Smooth muscle cell (in vitro differentiated cells): ENCODE data around the gene AVPR2. TPM values are rescaled to one million over a fixed set of nuclear protein-coding genes. Genes with fewer than 3 reads are reported as not detected.

Experiments
- DNase-seq: peaks from one replicate; lab custom pipeline; 2025; ENCODE audit not compliant: unreplicated experiment; lab: John Stamatoyannopoulos, UW
- H2AFZ ChIP-seq: fragments of 200-600 bp; sonication (generic); 2 replicates; pipeline ENCODE4 v1.6.0; 2016; ENCODE audit warnings: antibody characterized with exemption, low read depth, mild to moderate bottlenecking
- H3F3A ChIP-seq: fragments of 200-600 bp; sonication (generic); 2 replicates; pipeline ENCODE4 v1.6.0; 2017; ENCODE audit warnings: antibody characterized with exemption, low read depth
- H3K27ac ChIP-seq: fragments of 200-600 bp; sonication (generic); 2 replicates; pipeline ENCODE4 v1.5.1; 2016; ENCODE audit warnings: low read depth, mild to moderate bottlenecking
- H3K27me3 ChIP-seq: fragments of 200-600 bp; sonication (generic); 2 replicates; pipeline ENCODE4 v1.6.1; 2016; ENCODE audit warnings: low read depth, mild to moderate bottlenecking
- H3K36me3 ChIP-seq: fragments of 200-600 bp; sonication (generic); 2 replicates; pipeline ENCODE4 v1.5.1; 2016; ENCODE audit warnings: low read depth
- H3K4me1 ChIP-seq: fragments of 200-600 bp; sonication (generic); 2 replicates; pipeline ENCODE4 v1.5.1; 2016; ENCODE audit warnings: low read depth
- H3K4me2 ChIP-seq: fragments of 200-600 bp; sonication (generic); 2 replicates; pipeline ENCODE4 v1.6.0; 2016; ENCODE audit warnings: mild to moderate bottlenecking
- H3K4me3 ChIP-seq: fragments of 200-600 bp; sonication (generic); 2 replicates; pipeline ENCODE4 v1.5.1; 2016; ENCODE audit warnings: mild to moderate bottlenecking
- H3K79me2 ChIP-seq: fragments of 200-600 bp; sonication (generic); 2 replicates; pipeline ENCODE4 v1.6.0; 2016; ENCODE audit warnings: low read depth, mild to moderate bottlenecking
- H3K9ac ChIP-seq: fragments of 200-600 bp; sonication (generic); 2 replicates; pipeline ENCODE4 v1.6.0; 2016; ENCODE audit warnings: low read depth
- H3K9me3 ChIP-seq: fragments of 200-600 bp; sonication (generic); replicated peaks from 2 replicates; pipeline ENCODE4 v1.5.1; 2016; ENCODE audit warnings: low read depth
- H4K20me1 ChIP-seq: fragments of 200-600 bp; sonication (generic); 2 replicates; pipeline ENCODE4 v1.6.0; 2016; ENCODE audit warnings: low read depth
- WGBS: methylation state at CpG from one replicate; pipeline ENCODE4 v1.1.7; 2016; ENCODE audit warnings: low lambda C conversion rate; 5-methylcytosine and 5-hydroxymethylcytosine counted together
- polyA plus RNA-seq: library from polyadenylated mRNA; unstranded; fragments of >200 nt; fragmentation: Nextera tagmentation; extraction: Ambion mirVana; gene quantifications from 2 replicates; pipeline ENCODE4 v1.2.1, GENCODE V29; 2016
- total RNA-seq: library from RNA; depleted of rRNA; stranded (reverse); fragments of >200 nt; gene quantifications from 2 replicates; pipeline ENCODE4 v1.2.3, GENCODE V29; 2014
- TF ChIP-seq, protein P1 (sequence below): fragments of 200-600 bp; sonication (generic); IDR thresholded peaks from 2 replicates; pipeline ENCODE4 v1.5.1; 2017; ENCODE audit warnings: borderline replicate concordance, mild to moderate bottlenecking, antibody characterized with exemption; ENCODE audit not compliant: insufficient read depth, poor library complexity, severe bottlenecking

AVPR2 gene
- total and polyA plus RNA-seq, 2 experiments from 2014 or later: not detected

DNA sequence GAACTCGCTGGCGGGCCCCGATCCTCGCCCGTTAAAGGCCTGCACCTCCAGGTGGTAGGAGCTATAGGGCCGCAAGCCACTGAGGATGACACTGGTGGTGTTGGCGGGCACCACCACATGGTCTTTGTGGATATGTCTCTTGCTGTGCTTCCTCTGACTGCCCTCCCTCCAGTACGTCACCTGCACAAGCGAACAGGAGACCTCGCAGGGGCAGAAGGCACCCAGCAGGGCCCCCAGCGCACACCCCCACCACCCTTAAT is 39.2 kb upstream of the AVPR2 start:
- no peak overlapping the region for H3K4me3 ChIP-seq
- no peaks in the 10 kb centered on the region for H4K20me1 ChIP-seq
- no peak overlapping the region for H3K9ac ChIP-seq
- no peaks in the 10 kb centered on the region for H3K36me3 ChIP-seq
- no peak overlapping the region for H2AFZ ChIP-seq
- no peaks in the 10 kb centered on the region for H3K79me2 ChIP-seq
- H3K9me3 ChIP-seq: no peaks in the 10 kb centered on the region
- no peaks in the 10 kb centered on the region for H3F3A ChIP-seq
- DNase-seq: no peak
- H3K27me3 ChIP-seq: no peaks in the 10 kb centered on the region
- 92% methylated on average over 7 of the region's 11 CpGs for WGBS
- H3K4me1 ChIP-seq: no peaks in the 10 kb centered on the region
- no peak overlapping the region for H3K4me2 ChIP-seq
- TF ChIP-seq, protein P1, sequence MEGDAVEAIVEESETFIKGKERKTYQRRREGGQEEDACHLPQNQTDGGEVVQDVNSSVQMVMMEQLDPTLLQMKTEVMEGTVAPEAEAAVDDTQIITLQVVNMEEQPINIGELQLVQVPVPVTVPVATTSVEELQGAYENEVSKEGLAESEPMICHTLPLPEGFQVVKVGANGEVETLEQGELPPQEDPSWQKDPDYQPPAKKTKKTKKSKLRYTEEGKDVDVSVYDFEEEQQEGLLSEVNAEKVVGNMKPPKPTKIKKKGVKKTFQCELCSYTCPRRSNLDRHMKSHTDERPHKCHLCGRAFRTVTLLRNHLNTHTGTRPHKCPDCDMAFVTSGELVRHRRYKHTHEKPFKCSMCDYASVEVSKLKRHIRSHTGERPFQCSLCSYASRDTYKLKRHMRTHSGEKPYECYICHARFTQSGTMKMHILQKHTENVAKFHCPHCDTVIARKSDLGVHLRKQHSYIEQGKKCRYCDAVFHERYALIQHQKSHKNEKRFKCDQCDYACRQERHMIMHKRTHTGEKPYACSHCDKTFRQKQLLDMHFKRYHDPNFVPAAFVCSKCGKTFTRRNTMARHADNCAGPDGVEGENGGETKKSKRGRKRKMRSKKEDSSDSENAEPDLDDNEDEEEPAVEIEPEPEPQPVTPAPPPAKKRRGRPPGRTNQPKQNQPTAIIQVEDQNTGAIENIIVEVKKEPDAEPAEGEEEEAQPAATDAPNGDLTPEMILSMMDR: no peak
- H3K27ac ChIP-seq: no peak overlapping the region

DNA sequence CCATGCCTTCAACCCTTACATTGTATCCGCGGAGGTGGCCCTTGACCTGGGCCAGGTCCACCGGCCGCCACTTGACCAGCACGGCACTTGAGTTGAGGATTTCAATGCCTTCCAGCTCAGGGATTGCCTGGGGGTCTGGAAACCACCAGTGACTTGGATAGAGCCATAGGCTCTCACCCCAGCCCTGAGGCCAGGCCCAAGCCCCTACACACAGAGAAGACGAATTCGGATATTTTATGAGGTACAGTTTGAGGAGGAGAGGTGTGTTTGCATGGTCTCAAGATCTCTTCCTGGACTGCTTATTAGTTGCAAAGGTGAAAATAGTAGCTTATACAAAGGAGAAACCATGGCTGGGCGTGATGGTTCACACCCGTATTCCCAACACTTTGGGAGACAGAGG is 38.8 kb upstream of the AVPR2 start:
- H3F3A ChIP-seq: no peaks in the 10 kb centered on the region
- H3K9me3 ChIP-seq: no peaks in the 10 kb centered on the region
- DNase-seq: no peak
- H3K79me2 ChIP-seq: no peaks in the 10 kb centered on the region
- H3K27ac ChIP-seq: no peak overlapping the region
- no peaks in the 10 kb centered on the region for H3K4me1 ChIP-seq
- H3K9ac ChIP-seq: no peak overlapping the region
- H2AFZ ChIP-seq: no peak overlapping the region
- 90% methylated on average over 9 of the region's 9 CpGs for WGBS
- no peaks in the 10 kb centered on the region for H3K36me3 ChIP-seq
- no peaks in the 10 kb centered on the region for H4K20me1 ChIP-seq
- H3K4me3 ChIP-seq: no peak overlapping the region
- H3K27me3 ChIP-seq: no peaks in the 10 kb centered on the region
- TF ChIP-seq, protein P1: no peak
- no peak overlapping the region for H3K4me2 ChIP-seq

DNA sequence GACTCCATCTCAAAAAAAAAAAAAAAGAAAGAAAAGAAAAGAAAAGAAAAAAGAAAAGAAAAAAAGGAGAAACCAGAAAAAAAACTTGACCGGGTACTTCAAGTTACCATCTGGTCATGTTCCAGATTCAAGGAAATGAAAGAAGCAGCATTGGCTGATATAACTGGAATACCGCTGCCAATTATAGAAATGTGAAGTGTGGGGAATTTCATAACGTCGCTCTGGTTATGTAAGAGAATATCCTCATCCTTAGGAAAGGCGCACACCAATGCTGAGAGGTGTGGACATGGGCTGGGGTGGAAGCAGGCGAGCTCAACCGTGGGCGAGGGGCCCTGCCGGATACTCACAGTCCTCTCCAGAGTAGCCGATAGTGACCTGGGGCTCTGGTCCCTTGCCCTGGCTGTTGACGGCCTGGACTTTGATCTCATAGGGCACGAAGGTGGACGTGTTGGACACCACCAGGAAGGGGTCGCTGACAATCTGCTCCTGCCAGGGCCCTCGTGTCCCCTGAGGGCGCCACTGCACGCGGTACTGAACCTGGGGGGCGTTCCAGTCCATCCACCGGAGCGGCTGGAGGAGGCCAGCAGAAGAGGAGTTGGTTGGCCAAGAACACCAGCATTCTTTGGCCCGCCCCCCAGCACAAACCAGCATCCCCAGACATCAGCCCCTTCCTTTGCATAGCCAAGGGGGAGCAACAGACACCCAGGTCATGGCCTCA is 38.0 kb upstream of the AVPR2 start:
- H3K9ac ChIP-seq: no peak overlapping the region
- H3K4me2 ChIP-seq: no peak overlapping the region
- H3K27ac ChIP-seq: no peak overlapping the region
- no peak overlapping the region for H2AFZ ChIP-seq
- H3K4me3 ChIP-seq: no peak overlapping the region
- H3K9me3 ChIP-seq: no peaks in the 10 kb centered on the region
- H3K36me3 ChIP-seq: no peaks in the 10 kb centered on the region
- H4K20me1 ChIP-seq: no peaks in the 10 kb centered on the region
- TF ChIP-seq, protein P1: no peak
- no peaks in the 10 kb centered on the region for H3K4me1 ChIP-seq
- WGBS: 91% methylated on average over 22 of the region's 22 CpGs
- no peaks in the 10 kb centered on the region for H3F3A ChIP-seq
- no peak for DNase-seq
- no peaks in the 10 kb centered on the region for H3K79me2 ChIP-seq
- no peaks in the 10 kb centered on the region for H3K27me3 ChIP-seq

DNA sequence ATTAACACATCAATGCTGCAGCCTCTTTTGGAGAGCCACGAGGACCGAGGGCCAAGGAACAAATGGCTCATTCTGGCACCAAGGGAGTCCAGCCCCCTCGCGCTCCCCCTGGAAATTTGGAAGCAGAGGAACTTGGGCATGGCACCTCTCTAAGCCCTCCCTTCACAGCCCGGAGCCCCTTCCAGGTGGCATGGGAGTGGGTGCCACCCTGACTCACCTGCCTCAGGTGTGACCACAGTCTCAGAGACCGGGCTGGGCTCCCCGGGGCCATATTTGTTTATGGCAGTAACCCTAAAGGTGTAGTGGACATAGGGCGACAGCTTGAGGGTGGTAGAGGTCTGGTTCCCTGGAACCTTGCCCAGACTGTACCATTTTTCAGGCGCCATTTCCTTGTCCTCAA is 37.3 kb upstream of the AVPR2 start:
- no peak overlapping the region for H3K4me2 ChIP-seq
- no peaks in the 10 kb centered on the region for H3K4me1 ChIP-seq
- 90% methylated on average over 9 of the region's 9 CpGs for WGBS

More for the DNA sequence above, 37.3 kb upstream of the AVPR2 start:
- no peaks in the 10 kb centered on the region for H3K9me3 ChIP-seq
- no peaks in the 10 kb centered on the region for H4K20me1 ChIP-seq
- DNase-seq: no peak
- H3K9ac ChIP-seq: no peak overlapping the region
- no peaks in the 10 kb centered on the region for H3K36me3 ChIP-seq
- no peak overlapping the region for H2AFZ ChIP-seq
- H3K79me2 ChIP-seq: no peaks in the 10 kb centered on the region
- no peaks in the 10 kb centered on the region for H3F3A ChIP-seq
- H3K27ac ChIP-seq: no peak overlapping the region
- TF ChIP-seq, protein P1: no peak
- no peaks in the 10 kb centered on the region for H3K27me3 ChIP-seq
- no peak overlapping the region for H3K4me3 ChIP-seq
